ENCODE results near the gene DNAH11. TPM values are rescaled to one million over a fixed set of nuclear protein-coding genes. Genes with fewer than 3 reads are reported as not detected.

Gene DNAH11
- total and polyA plus RNA-seq, 2 of the 13 experiments (the other 11 are each of a cell fraction or from before 2014, with no cell fraction given) = not detected

- no peak for TF ChIP-seq REPIN1 (CRISPR knock-in tag; IDR thresholded peaks at IDR 0.05; ENCODE audit: borderline replicate concordance, low read depth)
These were observed 397.1 kb downstream of the DNAH11 start (continued) for GRCh38 chr7:21939858-21940372.

- no peaks in the 10 kb centered on the region for H3K36me3 ChIP-seq (replicated peaks in 1 of 2; ENCODE audit: control insufficient read depth in 1 of 2, insufficient read depth in 2 of 2, low read length in 2 of 2)
- no peak for TF ChIP-seq MTA3 (CRISPR knock-in tag; IDR thresholded peaks at IDR 0.05)
- TF ChIP-seq SNAPC2 (CRISPR knock-in tag; IDR thresholded peaks at IDR 0.05) = no peak
- TF ChIP-seq CAMTA2 (CRISPR knock-in tag; IDR thresholded peaks at IDR 0.05; ENCODE audit: borderline replicate concordance) = no peak
- TF ChIP-seq SKIL (CRISPR knock-in tag; IDR thresholded peaks at IDR 0.05; ENCODE audit: borderline replicate concordance) = no peak
- TF ChIP-seq NFYB (CRISPR knock-in tag; IDR thresholded peaks at IDR 0.05) = no peak
- TF ChIP-seq HOXA3 (CRISPR knock-in tag; IDR thresholded peaks at IDR 0.05) = no peak
- TF ChIP-seq ZNF543 (CRISPR knock-in tag; IDR thresholded peaks at IDR 0.05) = no peak
- H3K4me3 ChIP-seq (replicated peaks in 1 of 3; ENCODE audit: insufficient read depth in 1 of 3, low read depth in 2 of 3, low read length in 3 of 3) = no peak overlapping the region
- DNase-seq (ENCODE audit: low spot score) (no peak), ATAC-seq (no peak), FAIRE-seq (no peak)
- H3K4me1 ChIP-seq (ENCODE audit: insufficient read depth, low read length) = no peaks in the 10 kb centered on the region
- no peak overlapping the region for H3K9ac ChIP-seq (ENCODE audit: insufficient read depth, low read depth, low read length)
- no peaks in the 10 kb centered on the region for H3K9me3 ChIP-seq (ENCODE audit: low read length)
- H3K27ac ChIP-seq (ENCODE audit: extremely low read length, insufficient read depth, low read length) = no peak overlapping the region
- ChIA-PET CTCF (ENCODE audit: low intra/inter-chr PET ratio, low total read pairs) (no interaction called here), POLR2A (no interaction called here)
- peaks cover 0 to 7% of the 10 kb centered on the region in 2 experiments; a peak in 1 of 5 replicates for H3K27me3 ChIP-seq (ENCODE audit: control insufficient read depth in 1 of 2, insufficient read depth in 2 of 2, low read length in 2 of 2)
- 0% methylated on average over 3 of the region's 3 CpGs for WGBS (ENCODE audit: low lambda C conversion rate)
- H3K4me2 ChIP-seq (ENCODE audit: low read depth, low read length) = no peak overlapping the region
- no peaks in the 10 kb centered on the region for H4K20me1 ChIP-seq (ENCODE audit: insufficient read depth, low read length)
- H2AFZ ChIP-seq (ENCODE audit: low read length) = no peak overlapping the region
- BruUV-seq (replicated peaks) = no TSS peak
- intact Hi-C loops (cut with micrococcal nuclease; ENCODE audit: unreplicated experiment) (no loop called here), in situ Hi-C loops (cut with HindIII; ENCODE audit: extremely low pct_ligation_motif_present, low pct_unique_long_range_greater_than_20kb) (no loop called here)
- H3K79me2 ChIP-seq (ENCODE audit: insufficient read depth, low read length) = no peaks in the 10 kb centered on the region
These were observed 398.8 kb downstream of the DNAH11 start for GRCh38 chr7:21941611-21942141.

All from HepG2 (cell line).